ENCODE measurements around the gene ANKH. TPM values are rescaled to one million over a fixed set of nuclear protein-coding genes. Genes with fewer than 3 reads are reported as not detected.

The ANKH gene
- total and polyA plus RNA-seq, 8 donors: 3.6 to 115 (median 14.3) TPM

- Histone ChIP-seq H3K27me3 (no peaks in the 10 kb centered on the region), H3K4me3 (no peak overlapping the region), H3K4me1 (peaks cover 0 to 6% (median 2%) of the 10 kb centered on the region in 4 donors), H3K36me3 (peaks cover 0 to 51% (median 44%) of the 10 kb centered on the region in 4 donors), H3K27ac (no peak overlapping the region), H3K9me3 (no peaks in the 10 kb centered on the region)
- TF ChIP-seq CTCF (IDR thresholded peaks at IDR 0.05) (no peak), EP300 (IDR thresholded peaks at IDR 0.05) (no peak), POLR2AphosphoS5 (IDR thresholded peaks at IDR 0.05) (no peak), POLR2A (IDR thresholded peaks at IDR 0.05) (no peak)
- no peak for DNase-seq
- intact Hi-C loops (cut with DNase I; ENCODE audit: low total_unique reads): no loop called here
- 88 to 96% (median 96%) methylated on average over 6 of the region's 6 CpGs for WGBS, 5 donors
Measured at GRCh38 chr5:14732991-14733390, 138.6 kb downstream of the ANKH start.

DNA sequence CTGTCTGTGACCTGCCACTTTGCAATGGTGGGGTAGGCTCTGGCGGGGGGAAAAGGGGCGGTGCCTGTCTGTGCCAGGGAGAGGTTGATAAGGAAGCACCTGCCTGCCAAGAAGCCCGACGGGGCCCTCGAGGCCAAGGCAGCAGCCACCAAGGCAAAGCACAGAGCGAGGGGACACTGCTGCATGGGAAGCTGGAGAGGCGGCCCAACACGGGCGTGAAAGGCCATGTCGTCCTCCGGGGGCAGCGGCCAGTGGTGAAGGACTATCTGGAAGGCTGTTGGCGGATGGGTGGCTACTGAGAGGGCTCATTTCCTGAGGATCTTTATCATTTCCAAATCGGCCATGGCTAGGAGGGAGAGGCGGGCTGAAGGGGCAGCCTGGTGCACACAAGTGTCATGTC lies 140.7 kb downstream of the ANKH start:
- Histone ChIP-seq H3K4me1 (peaks cover 0 to 16% (median 10%) of the 10 kb centered on the region in 4 donors), H3K4me3 (no peak overlapping the region), H3K36me3 (peaks cover 0 to 41% (median 35%) of the 10 kb centered on the region in 4 donors), H3K27me3 (no peaks in the 10 kb centered on the region), H3K27ac (no peak overlapping the region), H3K9me3 (no peaks in the 10 kb centered on the region)
- intact Hi-C loops (cut with DNase I; ENCODE audit: low total_unique reads): no loop called here
- no peak for TF ChIP-seq POLR2A (IDR thresholded peaks at IDR 0.05)
- no peak for TF ChIP-seq CTCF (IDR thresholded peaks at IDR 0.05)
- no peak for TF ChIP-seq EP300 (IDR thresholded peaks at IDR 0.05)
- no peak for TF ChIP-seq POLR2AphosphoS5 (IDR thresholded peaks at IDR 0.05)
- WGBS, 5 donors: 62 to 78% (median 72%) methylated on average over 15 of the region's 15 CpGs
- DNase-seq: no peak

DNA sequence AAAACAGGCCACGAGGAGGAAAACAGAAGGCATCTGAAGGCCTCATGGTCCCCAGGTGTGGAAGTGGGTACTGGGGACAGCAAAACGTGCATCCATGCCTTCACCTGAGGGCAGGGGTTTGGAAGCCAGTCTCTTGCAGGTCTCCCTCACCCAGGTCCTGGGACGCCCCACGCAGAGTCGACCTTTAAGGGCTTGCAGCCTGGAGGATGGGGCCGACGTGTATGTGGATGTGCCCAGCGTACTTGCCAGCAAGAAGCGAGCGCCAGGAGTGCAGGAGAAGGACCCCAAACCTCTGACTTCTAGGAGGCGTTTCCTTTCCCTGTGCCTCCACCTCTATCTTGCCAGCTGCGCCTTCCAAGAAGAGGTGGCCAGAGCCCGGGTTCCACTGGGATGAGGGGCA lies 141.1 kb downstream of the ANKH start:
- 78 to 88% (median 85%) methylated on average over 10 to 13 of the region's 13 CpGs for WGBS, 5 donors
- intact Hi-C loops (cut with DNase I; ENCODE audit: low total_unique reads): no loop called here

More for the DNA sequence above, 141.1 kb downstream of the ANKH start:
- no peak for DNase-seq
- TF ChIP-seq POLR2A (IDR thresholded peaks at IDR 0.05) (no peak), EP300 (IDR thresholded peaks at IDR 0.05) (no peak), POLR2AphosphoS5 (IDR thresholded peaks at IDR 0.05) (no peak), CTCF (IDR thresholded peaks at IDR 0.05) (no peak)
- H3K4me3 ChIP-seq: no peak overlapping the region
- no peaks in the 10 kb centered on the region for H3K9me3 ChIP-seq
- H3K4me1 ChIP-seq: peaks cover 0 to 16% (median 10%) of the 10 kb centered on the region in 4 donors
- H3K27ac ChIP-seq: no peak overlapping the region
- H3K36me3 ChIP-seq: peaks cover 0 to 41% (median 35%) of the 10 kb centered on the region in 4 donors
- H3K27me3 ChIP-seq: no peaks in the 10 kb centered on the region
